HG03060 (cell line): ENCODE measurements around the gene P4HTM.
"Not testable (repeated sequence)": the region's sequence is repeated elsewhere in the genome, so short reads cannot be mapped to it uniquely, and the experiment has no call there.

ENCODE experiments used
- ATAC-seq: cut with Tn5 transposase; IDR thresholded peaks from one replicate; pipeline ENCODE4 v1.9.1; 2021; ENCODE audit warnings: low read depth, moderate number of reproducible peaks; ENCODE audit not compliant: unreplicated experiment

The P4HTM gene

DNA sequence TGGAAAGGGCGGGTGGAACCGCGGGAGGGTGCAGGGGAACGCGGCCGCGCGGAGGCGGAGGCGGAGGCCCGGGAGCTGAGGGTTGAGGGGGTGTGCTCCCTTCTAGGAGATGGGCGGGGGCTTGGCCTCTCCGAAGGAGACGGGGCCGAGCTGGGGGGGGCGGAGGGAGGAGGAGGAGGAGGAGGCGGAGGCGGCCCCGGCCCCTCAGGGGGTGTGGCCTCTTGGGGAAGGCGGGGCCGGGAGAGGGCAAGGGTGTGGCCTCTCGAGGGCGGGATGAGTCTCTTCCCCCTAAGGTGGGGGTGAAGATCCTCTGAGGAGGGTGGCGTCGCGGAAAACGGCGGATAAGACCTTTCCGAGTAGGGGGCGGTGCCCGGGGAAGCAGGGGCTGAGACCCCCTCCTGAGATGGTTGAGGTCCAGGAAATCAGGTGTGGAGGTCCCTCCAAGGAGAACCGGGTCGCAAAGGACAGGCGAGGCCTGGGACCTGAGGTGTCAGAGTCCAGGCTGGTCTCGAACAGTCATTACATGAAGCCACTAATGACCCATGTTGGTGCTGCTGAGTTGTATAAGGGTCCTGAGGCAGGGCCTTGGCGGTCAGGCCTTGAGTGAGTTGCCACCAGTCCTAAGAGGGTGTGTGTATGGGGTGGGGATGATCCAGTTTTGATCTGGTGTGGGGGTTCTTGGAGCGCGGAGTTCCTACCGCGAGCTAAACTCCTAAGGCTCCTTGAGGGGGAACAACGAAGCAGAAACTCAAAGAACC is 17.9 kb downstream of the P4HTM start:
- ATAC-seq: peak; percentile 14

DNA sequence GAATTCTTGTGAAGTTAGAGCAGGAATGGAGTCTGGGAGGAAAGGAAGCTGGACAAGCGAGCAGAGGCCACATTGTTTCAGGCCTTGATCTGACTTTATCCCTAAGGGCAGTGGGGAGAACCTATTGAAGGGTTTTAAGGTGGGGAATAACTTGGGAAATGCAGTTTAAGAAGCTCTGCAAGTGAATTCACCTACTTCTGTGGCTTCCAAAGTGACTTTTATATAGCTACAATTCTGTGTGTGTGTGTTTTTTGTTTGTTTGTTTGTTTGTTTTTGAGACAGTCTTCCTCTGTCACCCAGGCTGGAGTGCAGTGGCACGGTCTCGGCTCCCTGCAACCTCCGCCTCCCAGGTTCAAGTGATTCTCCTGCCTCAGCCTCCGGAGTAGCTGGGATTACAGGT is 18.6 kb downstream of the P4HTM start:
- ATAC-seq: not testable (repeated sequence)

DNA sequence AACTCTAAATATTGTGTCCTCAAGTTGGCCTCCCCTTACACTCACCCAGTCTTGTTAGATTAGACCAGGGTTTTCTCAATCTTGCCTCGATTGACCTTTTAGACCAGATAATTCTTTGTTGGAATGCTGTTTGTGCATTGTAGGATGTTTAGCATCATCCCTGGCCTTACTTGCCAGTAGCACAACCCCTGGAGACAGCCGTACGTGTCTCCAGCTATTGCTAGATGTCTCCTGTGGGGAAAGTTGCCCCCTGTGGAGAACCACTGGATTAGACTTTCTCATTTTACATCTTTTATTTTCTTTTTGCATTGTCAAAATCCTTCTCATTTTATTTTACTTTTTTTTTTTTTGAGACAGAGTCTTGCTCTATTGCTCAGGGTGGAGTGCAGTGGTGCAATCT is 19.4 kb downstream of the P4HTM start:
- ATAC-seq: no peak

DNA sequence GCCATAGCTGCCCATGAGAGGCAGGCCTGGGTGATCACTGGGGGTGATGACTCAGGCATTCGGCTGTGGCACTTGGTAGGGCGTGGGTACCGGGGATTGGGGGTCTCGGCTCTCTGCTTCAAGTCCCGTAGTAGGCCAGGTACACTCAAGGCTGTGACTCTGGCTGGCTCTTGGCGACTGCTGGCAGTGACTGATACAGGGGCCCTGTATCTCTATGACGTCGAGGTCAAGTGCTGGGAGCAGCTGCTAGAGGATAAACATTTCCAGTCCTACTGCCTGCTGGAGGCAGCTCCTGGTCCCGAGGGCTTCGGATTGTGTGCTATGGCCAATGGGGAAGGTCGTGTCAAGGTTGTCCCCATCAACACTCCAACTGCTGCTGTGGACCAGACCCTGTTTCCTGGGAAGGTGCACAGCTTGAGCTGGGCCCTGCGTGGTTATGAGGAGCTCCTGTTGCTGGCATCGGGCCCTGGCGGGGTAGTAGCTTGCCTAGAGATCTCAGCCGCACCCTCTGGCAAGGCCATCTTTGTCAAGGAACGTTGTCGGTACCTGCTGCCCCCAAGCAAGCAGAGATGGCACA is 22.5 kb downstream of the P4HTM start:
- ATAC-seq: no peak

DNA sequence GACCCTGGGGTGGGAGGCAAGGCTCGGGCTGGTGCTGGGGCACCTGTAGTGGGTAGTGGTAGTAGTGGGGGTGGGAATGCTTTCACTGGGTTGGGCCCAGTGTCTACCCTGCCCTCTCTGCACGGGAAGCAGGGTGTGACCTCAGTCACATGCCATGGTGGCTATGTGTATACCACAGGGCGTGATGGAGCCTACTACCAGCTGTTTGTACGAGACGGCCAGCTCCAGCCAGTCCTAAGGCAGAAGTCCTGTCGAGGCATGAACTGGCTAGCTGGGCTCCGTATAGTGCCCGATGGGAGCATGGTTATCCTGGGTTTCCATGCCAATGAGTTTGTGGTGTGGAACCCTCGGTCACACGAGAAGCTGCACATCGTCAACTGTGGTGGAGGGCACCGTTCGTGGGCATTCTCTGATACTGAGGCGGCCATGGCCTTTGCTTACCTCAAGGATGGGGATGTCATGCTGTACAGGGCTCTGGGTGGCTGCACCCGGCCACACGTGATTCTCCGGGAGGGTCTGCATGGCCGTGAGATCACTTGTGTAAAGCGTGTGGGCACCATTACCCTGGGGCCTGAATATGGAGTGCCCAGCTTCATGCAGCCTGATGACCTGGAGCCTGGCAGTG is 23.2 kb downstream of the P4HTM start:
- no peak for ATAC-seq

DNA sequence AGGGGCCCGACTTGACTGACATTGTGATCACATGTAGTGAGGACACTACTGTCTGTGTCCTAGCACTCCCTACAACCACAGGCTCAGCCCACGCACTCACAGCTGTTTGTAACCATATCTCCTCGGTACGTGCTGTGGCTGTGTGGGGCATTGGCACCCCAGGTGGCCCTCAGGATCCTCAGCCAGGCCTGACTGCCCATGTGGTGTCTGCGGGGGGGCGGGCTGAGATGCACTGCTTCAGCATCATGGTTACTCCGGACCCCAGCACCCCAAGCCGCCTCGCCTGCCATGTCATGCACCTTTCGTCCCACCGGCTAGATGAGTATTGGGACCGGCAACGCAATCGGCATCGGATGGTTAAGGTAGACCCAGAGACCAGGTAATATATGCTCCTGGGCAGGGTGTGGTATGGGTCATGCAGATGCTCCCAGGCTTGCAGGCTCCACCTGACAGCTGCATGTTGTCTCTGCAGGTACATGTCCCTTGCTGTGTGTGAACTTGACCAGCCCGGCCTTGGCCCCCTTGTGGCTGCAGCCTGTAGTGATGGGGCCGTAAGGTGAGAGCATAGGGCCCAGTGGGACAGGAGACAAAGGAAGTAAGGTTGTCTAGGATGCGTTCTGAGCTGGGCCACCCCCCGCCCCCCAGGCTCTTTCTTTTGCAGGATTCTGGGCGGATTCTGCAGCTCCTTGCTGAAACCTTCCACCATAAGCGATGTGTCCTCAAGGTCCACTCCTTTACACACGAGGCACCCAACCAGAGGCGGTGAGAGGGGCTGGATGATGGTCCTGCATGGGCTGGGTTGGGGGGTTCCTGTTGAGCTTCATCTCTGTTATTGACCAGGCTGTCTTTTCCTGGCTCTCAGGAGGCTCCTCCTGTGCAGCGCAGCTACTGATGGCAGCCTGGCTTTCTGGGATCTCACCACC is 24.0 kb downstream of the P4HTM start:
- ATAC-seq: no peak

DNA sequence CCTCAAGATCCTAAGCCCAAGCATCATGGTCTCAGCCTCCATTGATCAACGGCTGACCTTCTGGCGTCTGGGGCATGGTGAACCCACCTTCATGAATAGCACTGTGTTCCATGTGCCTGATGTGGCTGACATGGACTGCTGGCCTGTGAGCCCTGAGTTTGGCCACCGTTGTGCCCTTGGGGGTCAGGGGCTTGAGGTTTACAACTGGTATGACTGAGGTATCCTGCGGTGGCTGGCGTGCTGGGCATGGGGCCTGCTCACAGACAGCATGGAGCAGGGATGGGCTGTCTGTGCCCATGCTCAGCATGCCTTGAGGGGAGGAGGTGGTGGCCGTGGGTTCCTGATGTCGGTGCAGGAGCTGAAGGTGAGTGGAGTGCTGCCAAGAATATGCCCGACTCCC is 25.0 kb downstream of the P4HTM start:
- no peak for ATAC-seq

DNA sequence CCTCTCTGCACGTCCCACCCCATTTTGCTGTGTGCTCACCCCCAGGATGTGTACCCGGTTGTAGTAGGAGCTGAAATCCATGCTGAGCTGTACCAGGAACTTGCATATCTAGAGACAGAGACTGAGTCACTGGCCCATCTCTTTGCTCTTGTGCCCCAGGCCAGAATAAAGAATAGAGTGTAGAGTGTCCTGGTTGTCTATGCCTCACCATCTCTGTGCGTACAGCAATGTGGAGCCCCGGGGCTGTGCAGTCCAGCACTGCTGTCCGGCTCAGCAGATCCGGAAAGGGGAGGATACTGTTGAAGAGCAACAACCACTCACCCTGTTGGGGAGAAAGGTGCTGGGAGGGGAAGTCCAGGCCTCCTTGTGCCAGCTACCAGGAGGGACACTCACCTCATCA is 25.7 kb downstream of the P4HTM start:
- no peak for ATAC-seq

DNA sequence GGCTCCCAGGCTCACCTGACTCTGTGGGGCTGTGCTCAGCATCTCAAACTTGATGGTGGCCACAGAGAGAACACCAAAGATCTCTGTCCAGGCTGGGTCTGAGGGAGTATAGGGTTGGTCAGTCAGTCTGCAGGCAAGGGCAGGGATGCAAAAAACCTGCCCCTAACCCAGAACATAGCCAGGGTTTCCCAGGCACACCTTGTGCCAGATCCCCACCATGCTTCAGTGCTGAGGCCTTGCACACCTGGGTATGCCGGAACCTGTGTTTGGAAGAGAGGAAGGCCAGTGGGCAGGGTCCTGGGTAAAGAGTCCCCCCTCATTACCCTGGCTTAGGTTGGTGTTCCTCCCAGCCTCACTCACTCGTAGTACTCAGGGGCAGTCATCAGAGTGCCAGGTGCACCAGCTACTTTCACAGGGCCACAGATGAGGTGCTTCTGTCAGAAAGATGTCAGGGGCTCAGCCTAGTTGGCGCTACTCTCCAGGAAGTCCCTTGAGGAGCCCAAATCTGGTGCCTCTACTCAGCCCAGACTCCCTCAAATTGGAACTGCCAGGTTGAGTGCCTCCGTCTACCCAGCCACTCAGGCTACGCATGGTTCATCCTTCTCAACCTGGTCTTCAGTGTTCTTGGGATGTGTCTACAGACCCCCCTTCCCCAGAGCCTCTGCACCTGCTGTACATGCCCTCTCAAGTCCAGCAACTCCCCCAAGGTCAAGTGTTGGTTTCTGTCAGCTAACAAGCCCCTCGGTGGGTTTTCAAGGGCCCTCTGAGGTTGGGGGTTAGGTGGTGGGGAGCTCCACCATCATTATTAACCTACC is 26.6 kb downstream of the P4HTM start:
- ATAC-seq: no peak

DNA sequence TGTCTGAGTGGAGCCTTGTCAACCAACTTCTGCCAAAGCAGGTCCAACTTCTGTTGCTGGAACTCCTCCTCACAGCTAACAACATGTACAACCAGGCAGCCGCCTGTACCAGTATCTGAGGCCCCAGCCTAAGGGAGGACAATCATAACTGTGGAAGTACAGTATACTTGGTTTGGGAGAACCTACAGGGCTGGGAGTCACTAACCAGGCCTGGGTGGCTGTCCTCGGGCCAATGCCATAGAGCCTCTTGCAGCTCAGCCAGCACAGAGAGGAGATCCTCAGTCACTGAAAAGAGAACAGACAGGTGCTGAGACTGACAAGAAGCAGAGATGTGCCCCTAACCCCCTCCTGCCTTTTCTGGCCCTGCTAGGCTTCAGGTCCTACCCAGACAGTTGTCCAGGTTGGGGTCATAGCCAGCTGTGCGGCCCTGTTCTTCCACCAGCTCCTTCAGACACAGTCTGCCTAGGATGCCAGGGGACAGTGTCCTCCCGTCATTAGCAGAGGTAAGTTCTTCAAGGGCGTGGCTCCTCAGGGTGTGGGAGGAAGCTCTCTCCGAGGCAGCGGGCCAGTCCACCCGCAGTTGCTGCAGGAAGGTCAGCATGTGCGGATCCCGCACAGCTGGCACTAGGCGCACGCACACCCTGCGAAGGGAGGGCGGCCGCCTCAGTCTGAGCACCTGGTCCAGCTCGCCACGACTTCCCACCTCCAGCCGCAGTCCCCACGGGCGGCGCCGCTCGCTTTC is 27.4 kb downstream of the P4HTM start:
- ATAC-seq: no peak

DNA sequence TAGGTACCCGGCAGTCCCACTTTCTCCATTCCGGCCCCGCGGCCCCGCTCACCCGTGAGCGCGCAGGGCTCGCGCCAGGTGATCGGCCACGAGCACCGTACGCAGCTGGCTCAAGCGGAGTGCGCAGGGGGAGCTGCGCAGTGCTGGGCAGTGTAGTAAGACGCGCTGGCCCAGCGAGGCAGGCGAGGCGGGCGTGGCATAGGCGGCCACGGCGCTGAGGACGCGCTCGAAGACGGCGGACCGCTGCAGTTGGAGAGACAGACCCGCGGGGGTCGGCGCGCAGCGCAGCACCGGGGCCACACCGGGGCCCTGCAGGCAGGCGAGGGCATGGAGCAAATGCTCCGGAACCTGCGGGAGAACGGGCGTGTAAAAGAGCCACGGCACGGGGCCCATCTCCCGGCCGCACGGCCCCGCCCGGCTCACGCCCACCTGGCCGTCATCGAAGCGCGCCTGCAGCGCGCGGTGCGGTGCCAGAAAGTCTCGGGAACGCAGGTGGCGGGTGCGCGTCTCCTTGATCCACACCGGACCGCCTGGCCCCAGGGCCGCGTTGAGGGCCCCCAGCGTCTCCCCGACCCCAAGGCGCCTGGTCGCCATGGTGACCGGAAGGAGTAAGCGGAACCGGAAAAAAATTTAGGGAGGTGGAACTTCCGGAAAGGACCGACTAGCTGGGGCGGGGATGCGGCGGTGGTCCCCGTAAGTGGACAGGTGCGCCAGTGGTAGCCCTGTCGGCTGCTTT is 28.1 kb downstream of the P4HTM start, which contains the start of gene DALRD3:
Gene DALRD3, minus strand, starts transcription at position 610 of the 736 bp plus-strand sequence. Its CDS starts 16 bp downstream, at position 594.
- ATAC-seq: no peak

DNA sequence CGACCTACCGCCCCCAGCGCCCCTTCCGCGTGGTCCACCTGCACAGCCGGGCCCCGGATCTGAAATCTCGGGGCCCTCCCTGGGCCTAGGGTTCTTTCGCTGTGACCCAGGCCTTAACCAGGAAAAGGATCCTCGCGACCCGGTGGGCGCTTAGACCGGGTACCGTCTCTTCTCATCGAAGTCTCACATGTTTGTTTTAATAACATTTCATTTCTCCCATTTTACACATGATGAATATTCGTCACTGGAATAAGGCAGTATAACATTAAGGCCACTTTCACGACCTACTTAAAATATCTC is 28.6 kb downstream of the P4HTM start:
- no peak for ATAC-seq

DNA sequence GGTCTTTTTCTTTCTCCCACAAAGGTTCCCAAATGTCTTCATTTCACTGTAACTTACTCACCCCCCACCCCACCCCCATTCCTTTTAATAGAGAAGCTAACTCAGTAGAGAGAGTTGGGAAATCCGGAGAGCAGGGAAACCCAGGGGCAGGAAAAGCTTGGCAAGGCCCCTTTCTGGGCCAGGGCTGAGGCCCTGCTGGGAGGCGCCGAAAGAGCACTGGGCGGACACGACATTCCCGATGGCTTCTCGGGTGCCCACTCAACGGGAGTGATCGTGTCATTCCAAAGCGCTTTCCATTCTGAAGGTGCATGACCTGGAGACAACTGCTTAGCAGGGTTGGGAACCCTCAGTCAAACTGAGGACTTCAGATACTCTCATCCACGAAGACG is 29.9 kb downstream of the P4HTM start:
- ATAC-seq: no peak

DNA sequence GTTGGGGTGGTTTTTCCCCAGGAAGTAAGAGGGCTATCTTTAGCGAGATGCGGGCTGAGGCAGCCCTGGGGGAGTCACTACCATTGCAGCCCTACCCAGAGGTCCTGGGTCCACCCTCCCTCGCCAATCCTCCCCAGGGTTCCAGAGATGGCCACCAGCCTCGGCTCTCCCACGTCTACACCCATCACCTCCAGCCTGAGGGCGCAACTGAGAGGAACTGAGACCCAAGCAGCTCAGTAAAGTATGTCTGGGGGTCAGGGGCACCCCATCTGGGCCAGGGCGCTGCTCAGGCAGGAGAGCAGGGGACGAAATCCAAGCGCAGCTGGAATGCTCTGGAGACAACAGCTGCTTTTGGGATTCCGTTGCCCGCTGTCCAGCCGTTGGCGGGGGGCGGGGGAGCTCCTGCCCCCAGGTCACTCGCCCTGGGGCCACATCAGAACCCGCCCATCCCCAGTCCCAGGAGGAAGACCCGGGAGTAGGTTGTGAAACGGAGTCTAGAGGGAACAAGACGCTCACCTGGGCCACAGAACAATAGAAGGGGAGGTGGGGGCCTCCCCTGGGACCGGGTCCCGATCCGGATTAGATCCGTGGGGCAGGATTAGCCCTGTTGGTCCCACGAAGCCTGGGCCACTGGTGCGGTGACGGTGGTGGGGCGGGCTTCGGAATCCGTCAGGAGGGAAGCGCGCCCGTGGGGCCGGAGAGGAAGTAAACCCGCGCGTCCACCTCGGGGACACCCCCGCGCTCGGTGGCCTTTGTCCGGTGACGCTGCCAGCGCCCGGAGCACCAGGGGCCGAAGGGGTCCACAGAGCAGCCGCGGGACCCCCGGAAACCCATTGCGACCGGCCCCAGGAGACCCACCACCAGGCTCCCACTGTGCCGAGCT is 30.5 kb downstream of the P4HTM start:
- ATAC-seq: no peak

DNA sequence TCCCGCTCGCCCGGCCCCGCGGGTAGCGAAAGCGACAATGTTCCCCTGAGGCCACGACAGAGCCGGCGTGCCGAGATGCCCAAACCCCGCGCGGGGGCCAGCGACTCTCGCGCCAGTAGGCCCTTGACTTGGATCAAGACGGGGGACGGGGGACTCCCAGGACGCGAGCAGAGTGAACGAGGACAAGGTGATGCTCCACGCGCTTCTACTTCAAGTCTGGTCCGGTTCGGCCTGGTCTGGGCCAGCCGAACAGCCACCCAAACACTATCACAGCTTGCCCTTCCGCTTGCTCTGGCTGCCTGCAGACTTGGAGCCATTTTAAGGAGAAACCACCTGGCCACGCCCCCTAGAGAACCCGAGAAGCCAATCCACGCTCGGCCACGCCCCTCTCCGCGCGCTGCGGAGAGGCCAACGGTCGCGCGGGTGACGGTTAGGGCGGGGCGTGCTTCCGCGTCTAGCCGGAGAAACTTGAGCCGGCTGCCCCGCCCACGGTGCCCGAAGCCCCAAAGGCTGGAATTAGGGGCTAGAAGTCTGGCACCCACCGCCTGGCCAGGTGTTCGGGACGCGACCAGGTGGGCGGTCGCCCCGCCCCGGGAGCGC is 31.3 kb downstream of the P4HTM start:
- peak; percentile 40 for ATAC-seq

DNA sequence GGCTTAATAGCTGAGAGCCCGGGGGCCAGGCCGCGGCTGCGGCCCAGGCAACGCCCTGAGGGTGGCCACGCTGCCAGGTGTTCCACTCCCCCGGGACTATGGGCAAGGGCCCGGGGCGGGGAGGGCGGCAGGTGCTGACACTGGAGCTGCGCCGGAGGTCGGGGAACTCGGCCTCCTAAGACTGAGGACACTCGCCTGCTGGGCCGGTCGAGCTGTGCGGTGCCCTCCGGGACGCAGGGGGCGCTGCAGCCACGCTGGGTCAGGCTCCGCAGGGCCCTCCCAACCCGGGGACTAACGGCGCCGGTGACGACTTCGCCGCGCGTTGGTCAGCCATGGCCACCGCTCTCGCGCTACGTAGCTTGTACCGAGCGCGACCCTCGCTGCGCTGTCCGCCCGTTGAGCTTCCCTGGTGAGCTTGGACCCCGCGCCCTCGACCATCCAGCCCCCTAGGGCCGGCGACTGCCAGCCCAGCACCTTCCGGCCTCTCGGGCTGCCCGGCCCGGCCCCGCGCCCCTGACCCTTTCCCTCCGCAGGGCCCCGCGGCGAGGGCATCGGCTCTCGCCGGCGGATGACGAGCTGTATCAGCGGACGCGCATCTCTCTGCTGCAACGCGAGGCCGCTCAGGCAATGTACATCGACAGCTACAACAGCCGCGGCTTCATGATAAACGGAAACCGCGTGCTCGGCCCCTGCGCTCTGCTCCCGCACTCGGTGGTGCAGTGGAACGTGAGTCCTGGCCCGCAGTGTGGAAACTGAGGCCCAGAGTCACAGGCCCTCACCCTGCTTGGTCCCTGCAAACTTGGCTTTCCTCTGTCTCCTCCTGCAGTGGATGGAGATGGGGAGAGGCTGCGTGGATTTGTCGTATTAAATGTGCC is 32.0 kb downstream of the P4HTM start, which contains the start of gene NDUFAF3:
Gene NDUFAF3, plus strand, starts transcription at position 309 of the 875 bp plus-strand sequence. Its CDS starts 24 bp downstream, at position 333.
- ATAC-seq: peak; percentile 40
